Duodenal mucosa (tissue), 2 donors: ENCODE data around the gene ABCC8.

Experiments used
- H3K27ac ChIP-seq: one replicate; pipeline ENCODE4 v1.7.0; 2013; ENCODE audit warnings: low read depth, low read length
- H3K27me3 ChIP-seq, 2 donors: one replicate each; pipeline ENCODE4 v1.7.0; 2013; ENCODE audit warnings: low read length in 2 of 2, control low read depth in 1 of 2; ENCODE audit not compliant: insufficient read depth in 2 of 2, control insufficient read depth in 1 of 2
- H3K36me3 ChIP-seq, 2 donors: one replicate each; pipeline ENCODE4 v1.7.0; 2013; ENCODE audit warnings: low read length in 2 of 2, control low read depth in 1 of 2; ENCODE audit not compliant: insufficient read depth in 2 of 2, control insufficient read depth in 1 of 2
- H3K4me1 ChIP-seq, 2 donors: one replicate each; pipeline ENCODE4 v1.7.0; 2013; ENCODE audit warnings: low read length in 2 of 2, control low read depth in 1 of 2; ENCODE audit not compliant: insufficient read depth in 2 of 2, control insufficient read depth in 1 of 2
- H3K4me3 ChIP-seq, 2 donors: one replicate each; pipeline ENCODE4 v1.7.0; 2013; ENCODE audit warnings: low read length in 2 of 2, low read depth in 1 of 2
- H3K9ac ChIP-seq, 2 donors: one replicate each; pipeline ENCODE4 v1.7.0; 2013; ENCODE audit warnings: low read length in 2 of 2, low read depth in 1 of 2
- H3K9me3 ChIP-seq, 2 donors: one replicate each; pipeline ENCODE4 v1.7.0; 2013; ENCODE audit warnings: low read length in 2 of 2, control low read depth in 1 of 2; ENCODE audit not compliant: control insufficient read depth in 1 of 2

The ABCC8 gene

DNA sequence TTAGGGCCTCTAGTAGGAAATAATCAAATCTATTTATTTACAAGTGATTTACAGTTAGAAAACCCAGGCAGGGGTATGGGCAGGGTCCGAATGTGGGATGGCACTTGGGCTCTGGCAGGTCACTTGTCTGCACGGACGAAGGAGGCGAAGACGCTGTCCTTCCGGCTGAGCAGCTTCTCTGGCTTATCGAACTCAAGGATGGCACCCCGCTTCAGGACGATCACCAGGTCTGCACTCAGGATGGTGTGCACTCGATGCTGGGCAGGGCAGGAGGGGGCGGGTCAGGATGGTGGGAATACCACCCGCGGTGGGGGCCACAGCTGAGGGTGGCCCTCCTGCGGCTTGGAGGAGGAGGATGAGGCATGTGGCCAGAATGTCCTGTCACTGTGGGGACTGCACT lies 83.8 kb downstream of the ABCC8 start:
- H3K9me3 ChIP-seq: no peaks in the 10 kb centered on the region
- H3K4me3 ChIP-seq: no peak overlapping the region
- no peaks in the 10 kb centered on the region for H3K27me3 ChIP-seq
- H3K4me1 ChIP-seq: peaks cover 0 to 7% of the 10 kb centered on the region in 2 donors
- H3K9ac ChIP-seq: no peak overlapping the region
- H3K27ac ChIP-seq: no peak overlapping the region
- no peaks in the 10 kb centered on the region for H3K36me3 ChIP-seq

DNA sequence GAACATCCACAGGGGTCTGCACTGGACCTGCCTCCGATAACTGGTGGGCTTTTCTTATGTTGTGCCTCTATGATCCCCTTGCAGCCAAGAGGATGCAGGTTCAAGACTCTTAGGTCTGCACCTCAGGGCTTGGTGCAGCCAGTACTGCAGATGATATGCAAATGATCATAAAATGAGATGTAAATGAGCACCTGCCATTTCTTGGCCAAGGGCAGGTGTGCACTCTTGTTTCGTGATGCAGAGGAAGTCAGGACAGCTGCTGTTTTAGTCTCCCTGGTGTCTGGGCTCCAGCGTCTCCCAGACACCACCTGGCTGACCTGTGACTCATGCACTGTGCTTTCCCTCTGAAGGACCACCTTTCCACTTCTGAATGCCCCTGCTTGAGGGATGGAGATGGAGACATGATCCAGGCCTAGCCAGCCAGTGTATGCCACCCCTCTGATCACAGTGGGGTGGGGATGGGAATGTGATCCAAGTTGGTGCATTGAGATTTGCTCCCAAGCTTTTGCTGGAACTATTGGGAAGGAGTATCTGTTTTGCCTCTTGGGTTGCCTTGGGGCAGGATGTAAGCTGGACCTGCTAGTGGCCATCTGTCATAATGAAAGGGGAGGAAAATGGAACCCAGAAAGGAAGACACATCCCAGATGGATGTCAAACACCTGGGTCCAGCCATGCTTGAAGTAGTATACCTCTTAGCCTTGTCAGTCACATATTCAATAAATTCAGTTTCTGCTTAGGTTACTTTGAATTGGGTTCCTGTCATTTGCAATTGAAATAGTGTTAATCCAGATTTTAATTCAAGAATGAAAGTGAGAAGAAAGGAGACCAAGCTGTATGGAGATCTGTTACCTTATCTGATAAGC lies 84.9 kb downstream of the ABCC8 start:
- Histone ChIP-seq H3K27ac (no peak overlapping the region), H3K27me3 (no peaks in the 10 kb centered on the region), H3K9me3 (no peaks in the 10 kb centered on the region), H3K4me1 (peaks cover 0 to 10% of the 10 kb centered on the region in 2 donors), H3K9ac (no peak overlapping the region), H3K4me3 (no peak overlapping the region), H3K36me3 (no peaks in the 10 kb centered on the region)

DNA sequence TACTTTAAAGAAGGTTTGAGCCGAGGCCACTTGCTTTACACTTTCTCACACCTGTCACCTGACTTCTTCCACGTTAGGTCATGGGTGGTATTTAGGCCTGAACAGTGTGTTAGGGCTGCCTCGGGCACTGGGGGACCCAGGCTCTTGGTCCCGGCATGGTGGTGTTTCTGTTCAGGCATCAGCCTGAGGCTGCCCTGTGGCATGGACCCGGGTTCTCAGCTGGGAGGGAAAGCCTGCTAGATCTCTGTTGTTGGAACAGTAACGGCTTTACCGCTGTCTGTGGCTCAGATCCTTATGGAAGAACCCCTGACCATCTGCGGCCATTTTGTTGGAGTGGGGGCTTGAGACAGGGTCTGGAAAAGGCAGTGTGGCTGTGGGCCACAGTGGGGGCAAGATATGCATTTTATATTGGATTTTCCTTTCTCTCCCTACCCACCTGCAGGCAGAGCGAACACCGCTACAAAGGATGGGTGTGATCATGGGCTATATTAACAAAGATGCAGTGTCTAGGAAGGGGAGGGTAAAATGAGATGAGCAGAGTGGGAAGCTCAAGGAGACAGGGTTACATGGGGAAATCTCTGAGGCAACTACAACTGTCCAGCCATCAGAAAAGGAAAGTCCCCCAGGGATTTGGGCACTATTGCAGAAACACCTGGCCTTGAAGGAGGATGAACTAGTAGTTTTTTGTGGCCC lies 86.5 kb downstream of the ABCC8 start:
- Histone ChIP-seq H3K4me3 (peak overlapping the region; percentile 70), H3K36me3 (no peaks in the 10 kb centered on the region), H3K9ac (no peak overlapping the region), H3K4me1 (peaks cover 0 to 10% of the 10 kb centered on the region in 2 donors), H3K27me3 (no peaks in the 10 kb centered on the region), H3K27ac (no peak overlapping the region), H3K9me3 (no peaks in the 10 kb centered on the region)

DNA sequence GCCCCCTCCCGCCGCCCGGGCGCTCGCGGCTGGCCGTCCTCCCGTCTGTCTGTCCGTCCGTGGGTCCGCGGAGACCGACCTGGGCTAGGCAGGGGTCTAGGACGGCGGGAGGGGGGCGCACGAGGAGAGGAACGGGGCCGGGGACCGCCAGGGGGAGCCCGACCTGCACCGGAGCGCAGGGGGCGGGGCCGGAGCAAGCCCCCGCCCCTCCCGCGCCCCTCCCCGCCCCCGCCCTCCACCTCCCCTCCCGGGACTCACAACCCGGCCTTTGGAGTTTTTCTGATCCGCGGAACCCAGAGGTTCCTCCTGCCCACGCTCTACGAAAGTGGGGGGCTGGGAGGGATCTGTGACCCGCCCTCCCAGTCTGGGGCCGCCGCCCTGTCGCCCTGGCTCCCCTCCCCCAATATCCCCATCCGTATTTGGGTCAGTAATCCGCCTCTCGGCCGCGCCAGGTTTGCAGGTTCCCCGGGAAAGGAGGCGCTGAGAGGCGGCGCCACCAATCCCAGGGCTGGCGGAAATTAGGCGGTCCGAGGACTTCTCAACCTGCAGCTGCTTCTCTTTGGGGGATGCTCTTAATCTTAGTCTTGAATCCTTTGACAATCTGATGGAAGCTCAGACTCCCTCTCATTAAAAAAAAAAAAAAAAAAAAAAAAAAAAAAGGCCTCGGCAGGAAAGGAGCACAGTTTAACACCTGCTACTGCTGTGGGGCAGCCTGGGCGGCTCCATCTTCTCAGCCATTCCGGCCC lies 87.3 kb downstream of the ABCC8 start:
- H3K36me3 ChIP-seq: no peaks in the 10 kb centered on the region
- no peak overlapping the region for H3K9ac ChIP-seq
- peak overlapping the region; percentile 70 for H3K4me3 ChIP-seq
- H3K27me3 ChIP-seq: no peaks in the 10 kb centered on the region
- no peak overlapping the region for H3K27ac ChIP-seq
- peaks cover 0 to 10% of the 10 kb centered on the region in 2 donors for H3K4me1 ChIP-seq
- H3K9me3 ChIP-seq: no peaks in the 10 kb centered on the region

DNA sequence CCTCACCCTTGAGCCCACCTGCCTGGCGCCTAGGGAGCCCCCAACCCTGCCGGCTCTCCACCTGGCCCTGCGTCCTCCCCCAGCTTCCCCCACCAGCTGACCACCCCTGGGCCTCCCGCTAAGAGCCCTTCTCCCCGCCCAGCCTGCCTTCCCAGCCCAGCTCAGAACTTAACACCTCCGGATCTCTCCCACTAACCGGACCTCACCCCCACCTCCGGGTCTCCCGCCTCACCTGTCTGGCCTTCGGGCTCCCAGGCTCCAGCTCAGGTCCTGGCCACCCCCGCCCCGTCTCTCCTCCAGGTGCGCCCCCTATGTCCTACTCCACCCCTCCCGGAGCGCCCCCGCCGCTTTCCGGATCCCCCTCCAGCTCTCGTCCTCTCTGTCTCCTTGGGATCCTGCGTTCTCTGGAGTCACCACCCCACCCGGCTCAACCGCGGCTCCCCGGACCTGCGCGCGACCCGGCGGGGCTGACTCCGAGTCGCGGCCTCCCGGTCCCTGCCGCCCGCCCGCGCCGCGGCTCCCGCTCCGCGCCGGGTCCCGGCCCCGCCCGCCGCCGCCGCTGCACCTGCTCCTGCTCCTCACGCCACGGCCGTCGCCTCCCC lies 87.9 kb downstream of the ABCC8 start, which contains the start of gene KCNJ11:
Gene KCNJ11, minus strand, starts transcription at position 51 of the 602 bp plus-strand sequence. CDS start 568 bp downstream, outside the sequence.
- Histone ChIP-seq H3K4me3 (peak within 1 kb of the TSS; percentile 70), H3K4me1 (peaks cover 0 to 10% of the 10 kb centered on the region in 2 donors), H3K9ac (no peak within 1 kb of the TSS), H3K27me3 (no peaks in the 10 kb centered on the region), H3K27ac (no peak within 1 kb of the TSS), H3K9me3 (no peaks in the 10 kb centered on the region), H3K36me3 (no peaks in the 10 kb centered on the region)

- peaks cover 0 to 10% of the 10 kb centered on the region in 2 donors for H3K4me1 ChIP-seq
- H3K4me3 ChIP-seq: no peak overlapping the region
- no peaks in the 10 kb centered on the region for H3K9me3 ChIP-seq
- no peak overlapping the region for H3K9ac ChIP-seq
- no peaks in the 10 kb centered on the region for H3K36me3 ChIP-seq
- H3K27me3 ChIP-seq: no peaks in the 10 kb centered on the region
- H3K27ac ChIP-seq: no peak overlapping the region
Measured at GRCh38 chr11:17387811-17388210, 88.8 kb downstream of the ABCC8 start.

DNA sequence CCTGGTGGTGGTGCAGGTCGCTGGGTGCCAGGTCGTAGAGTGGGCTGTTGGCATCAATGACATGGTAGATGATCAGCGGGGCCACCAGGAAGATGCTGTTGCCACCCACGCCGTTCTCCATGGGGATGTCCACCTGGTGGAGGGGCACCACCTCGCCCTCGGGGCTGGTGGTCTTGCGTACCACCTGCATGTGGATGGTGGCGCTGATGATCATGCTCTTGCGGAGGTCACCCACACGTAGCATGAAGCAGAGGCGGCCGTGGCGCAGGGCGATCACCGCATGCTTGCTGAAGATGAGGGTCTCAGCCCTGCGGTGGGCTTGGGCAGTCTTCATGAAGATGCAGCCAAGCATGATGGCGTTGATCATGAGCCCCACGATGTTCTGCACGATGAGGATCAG lies 89.4 kb downstream of the ABCC8 start:
- Histone ChIP-seq H3K36me3 (no peaks in the 10 kb centered on the region), H3K27me3 (no peaks in the 10 kb centered on the region), H3K4me3 (no peak overlapping the region), H3K27ac (no peak overlapping the region), H3K9me3 (no peaks in the 10 kb centered on the region), H3K4me1 (peaks cover 0 to 10% of the 10 kb centered on the region in 2 donors), H3K9ac (no peak overlapping the region)

DNA sequence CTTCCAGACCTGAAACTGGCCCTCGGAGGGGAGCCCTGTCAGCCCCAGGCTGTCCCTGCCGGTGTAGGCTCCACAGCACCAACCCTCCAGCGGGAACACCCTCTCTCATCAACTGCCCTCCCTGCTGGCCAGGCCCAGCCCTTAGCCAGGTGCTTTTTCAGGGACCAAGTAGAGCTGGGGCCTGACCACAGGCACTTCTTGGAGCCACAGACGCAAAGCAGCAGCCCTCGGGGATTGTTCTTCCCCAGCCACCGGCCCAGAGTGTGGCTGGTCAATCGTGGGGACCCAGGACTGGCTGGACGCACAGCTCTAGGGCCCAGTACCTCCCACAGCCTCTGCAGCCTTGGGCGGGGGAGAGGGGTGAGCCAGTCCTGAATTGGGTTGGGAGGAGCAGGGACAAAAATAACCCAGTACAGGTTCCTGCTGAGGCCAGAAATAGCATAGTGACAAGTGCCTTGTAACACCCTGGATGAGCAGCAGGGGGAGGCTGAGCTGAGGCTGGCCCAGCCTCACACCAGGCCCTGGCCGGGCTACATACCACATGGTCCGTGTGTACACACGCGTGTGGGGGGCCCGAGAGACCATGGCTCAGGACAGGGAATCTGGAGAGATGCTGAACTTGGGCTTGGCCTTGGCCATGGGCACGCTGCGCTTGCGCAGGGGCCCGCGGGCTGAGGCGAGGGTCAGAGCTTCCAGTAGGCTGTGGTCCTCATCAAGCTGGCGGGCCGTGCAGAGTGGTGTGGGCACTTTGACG lies 90.1 kb downstream of the ABCC8 start:
- no peaks in the 10 kb centered on the region for H3K9me3 ChIP-seq
- peaks cover 0 to 10% of the 10 kb centered on the region in 2 donors for H3K4me1 ChIP-seq
- no peaks in the 10 kb centered on the region for H3K36me3 ChIP-seq
- H3K27ac ChIP-seq: no peak overlapping the region
- no peak overlapping the region for H3K4me3 ChIP-seq
- no peak overlapping the region for H3K9ac ChIP-seq
- no peaks in the 10 kb centered on the region for H3K27me3 ChIP-seq

GRCh38 chr11:17385926-17386325 lies 90.7 kb downstream of the ABCC8 start:
- Histone ChIP-seq H3K27me3 (no peaks in the 10 kb centered on the region), H3K4me1 (peaks cover 0 to 10% of the 10 kb centered on the region in 2 donors), H3K36me3 (peaks cover 0 to 6% of the 10 kb centered on the region in 2 donors), H3K4me3 (no peak overlapping the region), H3K27ac (no peak overlapping the region), H3K9ac (no peak overlapping the region), H3K9me3 (no peaks in the 10 kb centered on the region)
